HEK293 (cell line): ENCODE results near the gene LRRC46.

ENCODE experiments used
- CTCF ChIA-PET: fragments of 350-600 bp; formaldehyde crosslinking; extraction: SDS; loops from one replicate; lab custom pipeline; 2021; ENCODE audit warnings: antibody characterized with exemption; lab: Yijun Ruan, JAX
- POLR2A ChIA-PET: fragments of 300-600 bp; formaldehyde crosslinking; extraction: SDS; loops from one replicate; lab custom pipeline; 2020; ENCODE audit warnings: antibody characterized with exemption, inconsistent platforms; lab: Yijun Ruan, JAX
- H3K27ac ChIP-seq: fragments of 200-500 bp; sonication (Bioruptor generic); 2 replicates; pipeline ENCODE4 v1.5.1; 2014; ENCODE audit warnings: low read depth, low read length, control low read depth, inconsistent platforms; ENCODE audit errors: extremely low read depth
- H3K36me3 ChIP-seq, 2 experiments: fragments of 200-500 bp in 1 of 2; sonication (Bioruptor generic) in 1 of 2; 1 replicate in 1 of 2; 2 replicates in 1 of 2; pipeline ENCODE4 v1.5.1; 2014 to 2017; ENCODE audit warnings: inconsistent platforms in 2 of 2, low read length in 2 of 2; ENCODE audit not compliant: control insufficient read depth in 2 of 2, insufficient read depth in 1 of 2
- H3K4me1 ChIP-seq: fragments of 200-500 bp; sonication (Bioruptor generic); 2 replicates; pipeline ENCODE4 v1.5.1; 2014; ENCODE audit warnings: mild to moderate bottlenecking, low read length, inconsistent platforms; ENCODE audit not compliant: control insufficient read depth, insufficient read depth
- H3K4me3 ChIP-seq: 2 replicates; pipeline ENCODE4 v1.5.1; 2011; ENCODE audit warnings: low read depth, mild to moderate bottlenecking, control low read depth, low read length, moderate library complexity
- H3K9me3 ChIP-seq: fragments of 200-500 bp; sonication (Bioruptor generic); 2 replicates; pipeline ENCODE4 v1.5.1; 2014; ENCODE audit warnings: low read depth, low read length, inconsistent platforms; ENCODE audit not compliant: control insufficient read depth, insufficient read depth
- GLIS1 ChIP-seq: fragments of 450-650 bp; formaldehyde crosslinking; IDR thresholded peaks from 2 replicates; pipeline ENCODE4 v1.5.1; 2016; ENCODE audit warnings: missing biosample characterization, missing genetic modification characterization
- KLF1 ChIP-seq: fragments of 450-650 bp; formaldehyde crosslinking; IDR thresholded peaks from 2 replicates; pipeline ENCODE4 v1.5.1; 2016; ENCODE audit warnings: missing biosample characterization, missing genetic modification characterization
- ZBTB48 ChIP-seq: fragments of 450-650 bp; formaldehyde crosslinking; IDR thresholded peaks from 2 replicates; pipeline ENCODE4 v1.5.1; 2016; ENCODE audit warnings: missing biosample characterization, missing genetic modification characterization
- ZBTB7A ChIP-seq: fragments of 450-650 bp; formaldehyde crosslinking; IDR thresholded peaks from 2 replicates; pipeline ENCODE4 v1.5.1; 2016; ENCODE audit warnings: low read depth, missing biosample characterization, missing genetic modification characterization
- ZFP41 ChIP-seq: fragments of 450-650 bp; formaldehyde crosslinking; IDR thresholded peaks from 2 replicates; pipeline ENCODE4 v1.5.1; 2016; ENCODE audit warnings: missing biosample characterization, missing genetic modification characterization, borderline replicate concordance
- ZNF157 ChIP-seq: fragments of 450-650 bp; formaldehyde crosslinking; IDR thresholded peaks from 2 replicates; pipeline ENCODE4 v1.5.1; 2016; ENCODE audit warnings: missing biosample characterization, missing genetic modification characterization
- ZNF223 ChIP-seq: fragments of 450-650 bp; formaldehyde crosslinking; IDR thresholded peaks from 2 replicates; pipeline ENCODE4 v1.5.1; 2016; ENCODE audit warnings: missing biosample characterization, missing genetic modification characterization
- ZNF473 ChIP-seq: fragments of 450-650 bp; formaldehyde crosslinking; IDR thresholded peaks from 2 replicates; pipeline ENCODE4 v1.5.1; 2017; ENCODE audit warnings: missing biosample characterization, missing genetic modification characterization
- ZNF558 ChIP-seq: fragments of 450-650 bp; formaldehyde crosslinking; IDR thresholded peaks from 2 replicates; pipeline ENCODE4 v1.5.1; 2016; ENCODE audit warnings: missing biosample characterization, missing genetic modification characterization
- ZNF768 ChIP-seq: fragments of 450-650 bp; formaldehyde crosslinking; IDR thresholded peaks from 2 replicates; pipeline ENCODE4 v1.5.1; 2018; ENCODE audit warnings: missing biosample characterization, mild to moderate bottlenecking, missing genetic modification characterization
- TF ChIP-seq, protein P1 (sequence below): fragments of 450-650 bp; formaldehyde crosslinking; IDR thresholded peaks from 2 replicates; pipeline ENCODE4 v1.5.1; 2016; ENCODE audit warnings: missing biosample characterization, missing genetic modification characterization
- TF ChIP-seq, protein P2 (sequence below): fragments of 450-650 bp; formaldehyde crosslinking; IDR thresholded peaks from 2 replicates; pipeline ENCODE4 v1.5.1; 2016; ENCODE audit warnings: missing biosample characterization, missing genetic modification characterization
- TF ChIP-seq, protein P3 (sequence below): fragments of 450-650 bp; formaldehyde crosslinking; IDR thresholded peaks from 2 replicates; pipeline ENCODE4 v1.5.0; 2017; ENCODE audit warnings: missing biosample characterization, missing genetic modification characterization, borderline replicate concordance
- TF ChIP-seq, protein P4 (sequence below): fragments of 450-650 bp; formaldehyde crosslinking; IDR thresholded peaks from 2 replicates; pipeline ENCODE4 v1.5.1; 2017; ENCODE audit warnings: missing biosample characterization, mild to moderate bottlenecking, missing genetic modification characterization, moderate library complexity

LRRC46 gene

DNA sequence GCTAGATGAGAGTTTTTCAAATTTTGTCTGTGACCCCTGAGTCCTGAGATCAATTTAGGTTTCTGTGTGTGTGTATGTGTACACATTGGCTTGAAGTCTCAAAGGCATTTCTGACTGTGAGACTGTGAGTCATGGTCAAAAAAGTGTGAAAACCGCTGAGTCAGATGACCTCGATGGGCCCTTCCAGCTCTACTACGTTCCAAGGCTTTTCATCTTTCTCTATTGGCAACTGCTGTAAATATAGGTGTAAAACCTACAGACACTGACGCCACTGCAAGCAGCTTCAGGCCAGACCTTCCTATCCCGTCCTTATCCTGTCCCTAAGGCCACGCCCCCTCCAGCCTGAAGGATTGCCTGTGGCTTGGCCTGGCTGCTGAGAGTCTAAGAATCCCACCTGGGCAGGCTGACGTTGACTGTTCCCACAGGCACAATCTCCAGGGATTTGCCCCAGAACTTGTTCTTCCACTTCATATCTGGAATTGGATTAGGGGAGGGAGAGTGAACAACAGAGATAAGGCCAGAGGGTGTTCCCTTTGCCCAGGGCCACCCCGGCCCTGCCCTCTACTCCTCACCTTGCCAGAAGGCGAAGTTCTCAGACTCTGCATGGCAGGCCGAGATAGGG lies 21.2 kb upstream of the LRRC46 start (continued):
- TF ChIP-seq, protein P1, sequence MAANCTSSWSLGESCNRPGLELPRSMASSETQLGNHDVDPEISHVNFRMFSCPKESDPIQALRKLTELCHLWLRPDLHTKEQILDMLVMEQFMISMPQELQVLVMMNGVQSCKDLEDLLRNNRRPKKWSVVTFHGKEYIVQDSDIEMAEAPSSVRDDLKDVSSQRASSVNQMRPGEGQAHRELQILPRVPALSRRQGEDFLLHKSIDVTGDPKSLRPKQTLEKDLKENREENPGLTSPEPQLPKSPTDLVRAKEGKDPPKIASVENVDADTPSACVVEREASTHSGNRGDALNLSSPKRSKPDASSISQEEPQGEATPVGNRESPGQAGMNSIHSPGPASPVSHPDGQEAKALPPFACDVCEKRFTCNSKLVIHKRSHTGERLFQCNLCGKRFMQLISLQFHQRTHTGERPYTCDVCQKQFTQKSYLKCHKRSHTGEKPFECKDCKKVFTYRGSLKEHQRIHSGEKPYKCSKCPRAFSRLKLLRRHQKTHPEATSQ (tag by site-specific recombination): no peak
- no peak for TF ChIP-seq ZFP41 (tag by site-specific recombination)

DNA sequence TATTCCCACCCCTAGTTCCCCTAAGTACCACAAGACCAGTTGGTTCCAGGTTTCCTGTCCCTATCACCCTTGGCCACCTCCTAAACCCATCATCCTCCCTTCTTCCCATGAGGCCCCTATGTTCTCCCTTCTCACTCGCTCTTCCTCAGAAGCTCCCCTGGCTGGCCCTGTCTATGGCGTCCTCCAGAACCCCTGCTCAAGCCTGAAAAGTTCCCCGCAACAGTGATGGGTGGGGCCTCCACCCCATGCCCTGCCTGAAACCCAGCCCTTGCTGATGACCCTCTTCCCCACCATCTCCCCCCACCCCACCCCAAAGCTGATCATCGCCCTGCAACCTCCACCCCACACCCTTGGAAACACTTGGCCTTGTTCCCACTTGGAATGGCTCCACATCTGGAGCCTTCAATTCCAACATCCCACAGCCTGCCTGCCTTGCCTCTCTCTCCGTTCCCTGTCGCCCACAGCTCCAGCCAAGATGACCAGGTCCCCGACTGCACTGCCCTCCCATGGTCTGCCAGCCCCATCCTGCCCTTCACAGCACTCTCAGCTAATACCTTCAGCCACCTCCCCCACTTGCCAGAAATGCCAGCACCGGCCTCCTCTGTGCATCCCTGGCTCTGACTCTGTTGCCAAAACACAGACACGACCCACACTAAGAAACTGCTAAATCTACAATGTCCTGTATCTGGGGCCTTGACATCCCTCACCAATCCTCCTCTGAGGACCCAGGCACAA lies 20.4 kb upstream of the LRRC46 start:
- Histone ChIP-seq H3K36me3 (peaks cover 0 to 68% of the 10 kb centered on the region in 2 experiments; a peak in 1 of 3 replicates), H3K4me1 (no peaks in the 10 kb centered on the region), H3K4me3 (no peak overlapping the region), H3K27ac (no peak overlapping the region), H3K9me3 (no peaks in the 10 kb centered on the region)
- TF ChIP-seq ZNF558 (tag by site-specific recombination) (no peak), GLIS1 (tag by site-specific recombination) (0 out of 2 replicates have a peak, but pooled peaks have one; percentile 21), KLF1 (tag by site-specific recombination) (peak; percentile 33; the same call in 1 of the 2 replicates), ZNF768 (tag by site-specific recombination) (no peak), ZBTB48 (tag by site-specific recombination) (no peak)
- ChIA-PET CTCF (interaction anchor here (0.6 to 1.2 kb wide), 2 partner anchors 9 to 60 kb away, joined by 5 to 6 read pairs; no protein-coding TSS in a partner anchor), POLR2A (interaction anchor here (1.3 to 3.3 kb wide), 2 partner anchors 20 to 161 kb away, joined by 3 to 15 read pairs; partner anchors contain the start of genes KPNB1, LRRC46 and MRPL10)

DNA sequence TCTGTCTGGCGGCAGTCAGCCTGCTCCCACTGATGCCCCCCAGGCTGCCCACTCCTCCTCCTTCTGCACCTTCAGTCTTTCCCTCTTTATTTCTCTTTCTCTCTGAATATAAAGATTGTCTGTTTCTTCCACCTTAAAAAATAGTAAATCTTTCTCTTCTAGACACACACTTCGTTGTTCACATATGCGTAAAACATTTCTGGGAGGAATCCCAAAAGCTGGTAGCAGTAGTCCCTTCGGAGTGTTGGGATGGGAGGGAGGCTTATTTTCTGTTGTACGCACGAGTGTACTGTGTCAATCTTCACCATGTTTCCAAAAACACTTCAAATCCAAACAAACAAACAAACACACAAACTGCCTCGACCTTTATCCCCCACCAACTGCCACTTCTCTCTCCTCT lies 19.8 kb upstream of the LRRC46 start:
- H3K4me3 ChIP-seq: no peak overlapping the region
- no peaks in the 10 kb centered on the region for H3K4me1 ChIP-seq
- no peaks in the 10 kb centered on the region for H3K9me3 ChIP-seq
- ChIA-PET CTCF (no interaction called here), POLR2A (interaction anchor here (3.3 kb wide), 1 partner anchor 20 kb away, joined by 15 read pairs; the partner anchor contains the start of genes LRRC46 and MRPL10)
- TF ChIP-seq ZBTB7A (no peak), ZNF473 (tag by site-specific recombination) (no peak), ZNF157 (tag by site-specific recombination) (no peak), ZNF223 (tag by site-specific recombination) (no peak)
- TF ChIP-seq, protein P2, sequence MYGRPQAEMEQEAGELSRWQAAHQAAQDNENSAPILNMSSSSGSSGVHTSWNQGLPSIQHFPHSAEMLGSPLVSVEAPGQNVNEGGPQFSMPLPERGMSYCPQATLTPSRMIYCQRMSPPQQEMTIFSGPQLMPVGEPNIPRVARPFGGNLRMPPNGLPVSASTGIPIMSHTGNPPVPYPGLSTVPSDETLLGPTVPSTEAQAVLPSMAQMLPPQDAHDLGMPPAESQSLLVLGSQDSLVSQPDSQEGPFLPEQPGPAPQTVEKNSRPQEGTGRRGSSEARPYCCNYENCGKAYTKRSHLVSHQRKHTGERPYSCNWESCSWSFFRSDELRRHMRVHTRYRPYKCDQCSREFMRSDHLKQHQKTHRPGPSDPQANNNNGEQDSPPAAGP: no peak
- TF ChIP-seq, protein P3, sequence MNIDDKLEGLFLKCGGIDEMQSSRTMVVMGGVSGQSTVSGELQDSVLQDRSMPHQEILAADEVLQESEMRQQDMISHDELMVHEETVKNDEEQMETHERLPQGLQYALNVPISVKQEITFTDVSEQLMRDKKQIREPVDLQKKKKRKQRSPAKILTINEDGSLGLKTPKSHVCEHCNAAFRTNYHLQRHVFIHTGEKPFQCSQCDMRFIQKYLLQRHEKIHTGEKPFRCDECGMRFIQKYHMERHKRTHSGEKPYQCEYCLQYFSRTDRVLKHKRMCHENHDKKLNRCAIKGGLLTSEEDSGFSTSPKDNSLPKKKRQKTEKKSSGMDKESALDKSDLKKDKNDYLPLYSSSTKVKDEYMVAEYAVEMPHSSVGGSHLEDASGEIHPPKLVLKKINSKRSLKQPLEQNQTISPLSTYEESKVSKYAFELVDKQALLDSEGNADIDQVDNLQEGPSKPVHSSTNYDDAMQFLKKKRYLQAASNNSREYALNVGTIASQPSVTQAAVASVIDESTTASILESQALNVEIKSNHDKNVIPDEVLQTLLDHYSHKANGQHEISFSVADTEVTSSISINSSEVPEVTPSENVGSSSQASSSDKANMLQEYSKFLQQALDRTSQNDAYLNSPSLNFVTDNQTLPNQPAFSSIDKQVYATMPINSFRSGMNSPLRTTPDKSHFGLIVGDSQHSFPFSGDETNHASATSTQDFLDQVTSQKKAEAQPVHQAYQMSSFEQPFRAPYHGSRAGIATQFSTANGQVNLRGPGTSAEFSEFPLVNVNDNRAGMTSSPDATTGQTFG (tag by site-specific recombination): no peak
- TF ChIP-seq, protein P4, sequence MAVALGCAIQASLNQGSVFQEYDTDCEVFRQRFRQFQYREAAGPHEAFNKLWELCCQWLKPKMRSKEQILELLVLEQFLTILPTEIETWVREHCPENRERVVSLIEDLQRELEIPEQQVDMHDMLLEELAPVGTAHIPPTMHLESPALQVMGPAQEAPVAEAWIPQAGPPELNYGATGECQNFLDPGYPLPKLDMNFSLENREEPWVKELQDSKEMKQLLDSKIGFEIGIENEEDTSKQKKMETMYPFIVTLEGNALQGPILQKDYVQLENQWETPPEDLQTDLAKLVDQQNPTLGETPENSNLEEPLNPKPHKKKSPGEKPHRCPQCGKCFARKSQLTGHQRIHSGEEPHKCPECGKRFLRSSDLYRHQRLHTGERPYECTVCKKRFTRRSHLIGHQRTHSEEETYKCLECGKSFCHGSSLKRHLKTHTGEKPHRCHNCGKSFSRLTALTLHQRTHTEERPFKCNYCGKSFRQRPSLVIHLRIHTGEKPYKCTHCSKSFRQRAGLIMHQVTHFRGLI (tag by site-specific recombination): no peak
- no peak overlapping the region for H3K27ac ChIP-seq
- H3K36me3 ChIP-seq: peaks cover 0 to 73% of the 10 kb centered on the region in 2 experiments; a peak in 1 of 3 replicates
